Stimulated activated memory B cell treated with anti-CD40 and anti-IgM and Interleukin-4, amounts not matched to agents 10 μg/mL and 1 μg/mL and 100 μg/mL, for 72 hours (primary cell): ENCODE results near the gene NAA15.
"Not testable (repeated sequence)": the region's sequence is repeated elsewhere in the genome, so short reads cannot be mapped to it uniquely, and the experiment has no call there.

Source experiments
- ATAC-seq: fragments of 150-1000 bp; cut with Tn5 transposase; 2 replicates; pipeline ENCODE4 v1.10.0; 2021
- H3K27ac Mint-ChIP-seq: one replicate; pipeline ENCODE4 v1.8.0; 2022; ENCODE audit warnings: mild to moderate bottlenecking, mixed read lengths
- H3K27me3 Mint-ChIP-seq: one replicate; pipeline ENCODE4 v1.8.0; 2022; ENCODE audit warnings: mixed read lengths
- H3K36me3 Mint-ChIP-seq: one replicate; pipeline ENCODE4 v1.8.0; 2022; ENCODE audit warnings: mixed read lengths
- H3K4me1 Mint-ChIP-seq: one replicate; pipeline ENCODE4 v1.8.0; 2022; ENCODE audit warnings: mixed read lengths
- H3K4me3 Mint-ChIP-seq: one replicate; pipeline ENCODE4 v1.8.0; 2022; ENCODE audit warnings: mild to moderate bottlenecking, moderate library complexity, mixed read lengths
- H3K9me3 Mint-ChIP-seq: one replicate; pipeline ENCODE4 v1.8.0; 2022; ENCODE audit warnings: mixed read lengths

Gene NAA15

GRCh38 chr4:139367421-139368090 is 66.3 kb downstream of the NAA15 start:
- no peak overlapping the region for H3K4me3 Mint-ChIP-seq
- H3K27ac Mint-ChIP-seq: no peak overlapping the region
- H3K27me3 Mint-ChIP-seq: no peaks in the 10 kb centered on the region
- ATAC-seq: no peak
- peaks cover 58% of the 10 kb centered on the region for H3K36me3 Mint-ChIP-seq
- H3K4me1 Mint-ChIP-seq: no peaks in the 10 kb centered on the region
- H3K9me3 Mint-ChIP-seq: no peaks in the 10 kb centered on the region

GRCh38 chr4:139368998-139369397 is 67.7 kb downstream of the NAA15 start:
- Mint-ChIP-seq H3K9me3 (no peaks in the 10 kb centered on the region), H3K36me3 (peaks cover 56% of the 10 kb centered on the region), H3K4me3 (no peak overlapping the region), H3K27ac (no peak overlapping the region), H3K27me3 (no peaks in the 10 kb centered on the region), H3K4me1 (no peaks in the 10 kb centered on the region)
- no peak for ATAC-seq

- ATAC-seq: no peak
- Mint-ChIP-seq H3K27ac (no peak overlapping the region), H3K36me3 (peaks cover 66% of the 10 kb centered on the region), H3K9me3 (no peaks in the 10 kb centered on the region), H3K27me3 (no peaks in the 10 kb centered on the region), H3K4me3 (no peak overlapping the region), H3K4me1 (no peaks in the 10 kb centered on the region)
These were observed 72.9 kb downstream of the NAA15 start for GRCh38 chr4:139374251-139374650.

GRCh38 chr4:139386421-139386820 is 85.1 kb downstream of the NAA15 start:
- peaks cover 37% of the 10 kb centered on the region for H3K36me3 Mint-ChIP-seq
- ATAC-seq: no peak
- no peaks in the 10 kb centered on the region for H3K4me1 Mint-ChIP-seq
- no peak overlapping the region for H3K4me3 Mint-ChIP-seq
- H3K9me3 Mint-ChIP-seq: no peaks in the 10 kb centered on the region
- no peaks in the 10 kb centered on the region for H3K27me3 Mint-ChIP-seq
- no peak overlapping the region for H3K27ac Mint-ChIP-seq

- no peak overlapping the region for H3K27ac Mint-ChIP-seq
- peaks cover 44% of the 10 kb centered on the region for H3K36me3 Mint-ChIP-seq
- no peaks in the 10 kb centered on the region for H3K4me1 Mint-ChIP-seq
- no peak for ATAC-seq
- no peak overlapping the region for H3K4me3 Mint-ChIP-seq
- no peaks in the 10 kb centered on the region for H3K27me3 Mint-ChIP-seq
- no peaks in the 10 kb centered on the region for H3K9me3 Mint-ChIP-seq
These were observed 87.8 kb downstream of the NAA15 start for GRCh38 chr4:139389102-139389501.

GRCh38 chr4:139389991-139390390 is 88.7 kb downstream of the NAA15 start:
- Mint-ChIP-seq H3K4me3 (no peak overlapping the region), H3K27me3 (no peaks in the 10 kb centered on the region), H3K9me3 (no peaks in the 10 kb centered on the region), H3K27ac (no peak overlapping the region), H3K4me1 (no peaks in the 10 kb centered on the region), H3K36me3 (peaks cover 45% of the 10 kb centered on the region)
- no peak for ATAC-seq

GRCh38 chr4:139391731-139392130 is 90.4 kb downstream of the NAA15 start:
- Mint-ChIP-seq H3K36me3 (peaks cover 38% of the 10 kb centered on the region), H3K27ac (no peak overlapping the region), H3K9me3 (no peaks in the 10 kb centered on the region), H3K4me1 (no peaks in the 10 kb centered on the region), H3K4me3 (no peak overlapping the region), H3K27me3 (no peaks in the 10 kb centered on the region)
- no peak for ATAC-seq

GRCh38 chr4:139392797-139393196 is 91.5 kb downstream of the NAA15 start:
- Mint-ChIP-seq H3K36me3 (peaks cover 43% of the 10 kb centered on the region), H3K27me3 (no peaks in the 10 kb centered on the region), H3K4me3 (no peak overlapping the region), H3K27ac (no peak overlapping the region), H3K9me3 (no peaks in the 10 kb centered on the region), H3K4me1 (no peaks in the 10 kb centered on the region)
- ATAC-seq: no peak

GRCh38 chr4:139401368-139401767 is 100.1 kb downstream of the NAA15 start:
- H3K4me3 Mint-ChIP-seq: no peak overlapping the region
- no peak overlapping the region for H3K27ac Mint-ChIP-seq
- H3K9me3 Mint-ChIP-seq: no peaks in the 10 kb centered on the region
- H3K36me3 Mint-ChIP-seq: peaks cover 42% of the 10 kb centered on the region
- H3K27me3 Mint-ChIP-seq: no peaks in the 10 kb centered on the region
- no peaks in the 10 kb centered on the region for H3K4me1 Mint-ChIP-seq
- no peak for ATAC-seq

GRCh38 chr4:139402436-139402835 is 101.1 kb downstream of the NAA15 start:
- ATAC-seq: no peak
- Mint-ChIP-seq H3K4me1 (no peaks in the 10 kb centered on the region), H3K36me3 (peaks cover 45% of the 10 kb centered on the region), H3K4me3 (no peak overlapping the region), H3K27me3 (no peaks in the 10 kb centered on the region), H3K9me3 (no peaks in the 10 kb centered on the region), H3K27ac (no peak overlapping the region)

GRCh38 chr4:139403462-139403861 is 102.2 kb downstream of the NAA15 start:
- peaks cover 49% of the 10 kb centered on the region for H3K36me3 Mint-ChIP-seq
- no peak for ATAC-seq
- H3K27ac Mint-ChIP-seq: no peak overlapping the region
- H3K4me1 Mint-ChIP-seq: no peaks in the 10 kb centered on the region
- no peaks in the 10 kb centered on the region for H3K9me3 Mint-ChIP-seq
- no peaks in the 10 kb centered on the region for H3K27me3 Mint-ChIP-seq
- H3K4me3 Mint-ChIP-seq: no peak overlapping the region

- no peak for ATAC-seq
- Mint-ChIP-seq H3K27ac (no peak overlapping the region), H3K36me3 (peaks cover 59% of the 10 kb centered on the region), H3K9me3 (peaks cover 7% of the 10 kb centered on the region), H3K27me3 (no peaks in the 10 kb centered on the region), H3K4me3 (no peak overlapping the region), H3K4me1 (no peaks in the 10 kb centered on the region)
These were observed 109.0 kb downstream of the NAA15 start for GRCh38 chr4:139410312-139410711.

- not testable (repeated sequence) for ATAC-seq, H3K27me3 Mint-ChIP-seq, H3K4me1 Mint-ChIP-seq, H3K4me3 Mint-ChIP-seq, H3K9me3 Mint-ChIP-seq, H3K27ac Mint-ChIP-seq
- peaks cover 48% of the 10 kb centered on the region for H3K36me3 Mint-ChIP-seq
These were observed 113.4 kb downstream of the NAA15 start for GRCh38 chr4:139414671-139415210.

- Mint-ChIP-seq H3K36me3 (peaks cover 58% of the 10 kb centered on the region), H3K9me3 (peaks cover 7% of the 10 kb centered on the region), H3K27ac (no peak overlapping the region), H3K4me3 (no peak overlapping the region), H3K27me3 (no peaks in the 10 kb centered on the region), H3K4me1 (peaks cover 6% of the 10 kb centered on the region)
- no peak for ATAC-seq
These were observed 114.9 kb downstream of the NAA15 start for GRCh38 chr4:139416073-139416673.

- H3K36me3 Mint-ChIP-seq: peaks cover 62% of the 10 kb centered on the region
- H3K4me3 Mint-ChIP-seq: no peak overlapping the region
- H3K27ac Mint-ChIP-seq: no peak overlapping the region
- no peaks in the 10 kb centered on the region for H3K27me3 Mint-ChIP-seq
- peaks cover 7% of the 10 kb centered on the region for H3K9me3 Mint-ChIP-seq
- peaks cover 6% of the 10 kb centered on the region for H3K4me1 Mint-ChIP-seq
- no peak for ATAC-seq
These were observed 118.1 kb downstream of the NAA15 start for GRCh38 chr4:139419388-139419914.

GRCh38 chr4:139420652-139421051 is 119.3 kb downstream of the NAA15 start:
- Mint-ChIP-seq H3K27me3 (no peaks in the 10 kb centered on the region), H3K36me3 (peaks cover 52% of the 10 kb centered on the region), H3K4me1 (peaks cover 6% of the 10 kb centered on the region), H3K27ac (no peak overlapping the region), H3K9me3 (peaks cover 3% of the 10 kb centered on the region), H3K4me3 (no peak overlapping the region)
- no peak for ATAC-seq
